DMS79 treated with DMSO at 0.1 percent for 48 hours (cell line): ENCODE measurements around the gene TMEM101.

ENCODE experiments used
- DNase-seq: peaks from one replicate; lab custom pipeline; 2025; lab: John Stamatoyannopoulos, UW

The TMEM101 gene

DNA sequence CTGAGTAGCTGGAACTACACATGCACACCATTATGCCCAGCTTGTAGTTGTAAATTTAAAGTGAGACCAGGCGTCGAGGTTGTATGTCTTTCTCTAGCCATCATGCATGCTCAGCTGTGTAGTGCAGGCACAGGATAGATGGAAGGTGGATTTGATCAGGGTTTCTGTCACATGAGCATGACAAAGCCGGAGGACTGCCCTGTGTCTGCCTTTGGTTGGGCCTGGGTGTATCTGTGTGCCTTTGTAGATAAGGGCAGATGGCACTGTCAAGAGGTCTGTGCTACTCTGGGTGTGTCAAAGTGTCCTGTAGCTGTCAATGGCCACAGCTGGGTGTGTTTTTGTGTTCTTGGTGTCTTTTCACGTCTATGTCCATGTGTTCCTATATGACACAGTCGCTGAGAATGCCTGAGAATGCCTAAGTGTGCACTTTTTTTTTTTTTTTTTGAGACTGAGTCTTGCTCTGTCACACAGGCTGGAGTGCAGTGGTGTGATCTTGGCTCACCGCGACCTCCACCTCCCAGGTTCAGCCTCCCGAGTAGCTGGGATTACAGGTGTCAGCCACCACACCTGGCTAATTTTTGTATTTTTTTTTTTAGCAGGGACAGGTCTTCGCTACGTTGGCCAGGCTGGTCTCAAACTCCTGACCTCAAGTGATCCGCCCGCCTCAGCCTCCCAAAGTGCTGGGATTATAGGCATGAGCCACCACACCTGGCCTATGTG lies 14.5 kb downstream of the TMEM101 start:
- DNase-seq: no peak

DNA sequence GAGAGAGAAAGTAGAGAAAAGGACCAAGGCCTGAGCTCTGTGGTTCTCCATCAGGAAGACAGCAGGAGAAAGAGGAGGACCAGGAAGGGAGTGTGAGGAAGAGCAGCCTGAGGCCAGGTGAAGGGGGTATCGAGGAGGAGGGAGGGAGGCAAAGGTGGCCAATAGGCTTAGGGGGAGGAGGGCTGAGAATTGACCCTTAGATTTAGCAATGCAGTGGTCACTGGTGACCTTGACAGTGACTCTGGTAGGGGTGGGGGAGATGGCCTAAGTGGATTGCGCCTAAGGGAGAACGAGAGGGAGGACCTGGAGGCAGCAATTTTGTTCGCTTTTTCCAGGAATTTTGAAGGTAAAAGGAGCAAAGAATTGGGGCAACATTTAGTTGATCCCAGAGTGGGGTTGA lies 15.7 kb downstream of the TMEM101 start:
- no peak for DNase-seq

DNA sequence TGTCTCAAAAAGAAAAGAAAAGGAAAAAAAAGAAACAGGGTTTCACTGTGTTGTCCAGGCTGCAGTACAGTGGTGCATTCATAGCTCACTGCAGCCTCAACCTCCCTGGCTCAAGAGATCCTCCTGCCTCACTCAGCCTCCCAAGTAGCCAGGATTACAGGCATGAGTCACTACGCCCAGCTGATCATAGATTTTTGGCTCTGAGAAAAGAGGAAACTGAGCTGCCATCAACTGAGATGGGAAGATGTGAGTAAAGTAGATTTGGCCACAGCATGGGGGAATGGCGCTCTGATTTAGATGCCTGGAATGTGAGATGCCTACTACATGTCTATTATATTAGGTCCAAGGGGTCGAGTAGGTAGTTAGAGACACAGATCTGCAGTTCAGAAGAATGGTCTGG lies 16.2 kb downstream of the TMEM101 start:
- no peak for DNase-seq

DNA sequence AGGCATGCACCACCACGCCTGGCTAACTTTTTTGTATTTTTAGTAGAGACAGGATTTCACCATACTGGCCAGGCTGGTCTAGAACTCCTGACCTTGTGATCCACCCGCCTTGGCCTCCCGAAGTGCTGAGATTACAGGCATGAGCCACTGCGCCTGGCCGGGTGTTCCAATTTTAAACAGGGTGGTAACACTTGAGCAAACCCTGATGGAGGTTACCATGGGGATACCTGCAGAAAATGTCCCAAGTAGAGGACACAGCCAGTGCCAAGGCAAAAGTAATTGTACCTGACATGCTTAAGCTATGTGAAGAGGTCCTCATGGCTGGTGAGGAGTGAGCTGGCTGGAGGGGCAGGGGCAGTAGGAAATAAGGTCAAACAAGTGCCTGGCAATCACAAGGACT lies 17.6 kb downstream of the TMEM101 start:
- peak; percentile 13 for DNase-seq

DNA sequence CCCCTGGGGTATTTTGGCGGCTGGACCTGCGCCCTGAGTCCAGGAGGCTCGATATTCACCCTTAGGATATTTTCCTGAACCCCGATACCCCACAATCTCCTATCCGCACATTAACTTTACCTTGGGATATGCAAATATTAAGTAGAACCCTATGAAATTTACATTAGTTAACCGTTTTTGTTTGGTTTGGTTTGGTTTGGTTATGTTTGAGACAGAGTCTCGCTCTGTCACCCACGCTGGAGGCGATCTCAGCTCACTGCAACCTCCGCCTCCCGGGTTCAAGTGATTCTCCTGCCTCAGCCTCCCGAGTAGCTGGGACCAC lies 19.7 kb downstream of the TMEM101 start:
- DNase-seq: no peak

DNA sequence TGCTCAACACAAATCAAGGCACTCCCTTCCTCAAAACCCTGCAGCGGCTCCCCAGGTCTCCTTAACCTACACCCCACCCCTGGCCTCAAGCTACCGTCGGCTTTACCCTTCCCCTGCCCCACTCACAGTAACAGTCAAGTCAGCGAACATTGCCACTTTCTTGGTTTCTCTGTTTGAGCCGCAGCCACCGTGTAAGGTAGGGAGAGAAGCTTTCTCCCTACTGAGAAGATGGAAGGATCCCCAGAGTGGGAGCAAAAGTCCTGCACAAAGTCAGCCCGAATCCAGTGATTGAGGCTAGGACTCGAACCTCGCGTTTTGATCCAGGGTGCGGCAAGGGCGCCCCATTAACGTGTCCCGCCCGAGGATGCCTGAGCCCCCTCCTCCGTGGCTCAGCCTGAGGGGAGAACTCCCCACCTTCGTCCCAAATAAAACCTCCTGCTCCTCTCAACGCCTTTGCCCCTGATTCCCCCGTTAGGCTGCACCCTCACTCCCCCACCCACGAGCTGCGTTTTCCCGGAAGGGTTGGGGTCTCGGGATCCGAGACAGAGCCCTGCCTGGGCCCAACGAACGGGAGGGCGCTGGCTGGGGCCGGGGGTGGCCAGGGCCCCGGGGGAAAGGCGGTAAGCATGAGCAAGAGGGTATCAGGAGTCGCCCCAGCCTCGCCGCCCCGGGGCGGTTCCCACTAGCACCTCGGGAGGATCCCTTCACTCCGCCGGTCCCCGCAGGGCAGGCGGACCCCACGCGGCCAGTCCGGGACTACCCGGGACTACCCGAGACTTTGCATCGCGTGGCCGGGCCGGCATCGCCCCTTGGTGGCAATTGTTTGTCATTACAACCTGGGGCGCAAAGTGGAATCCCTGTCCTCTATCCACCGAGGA lies 20.3 kb downstream of the TMEM101 start:
- DNase-seq: peak; percentile 32

DNA sequence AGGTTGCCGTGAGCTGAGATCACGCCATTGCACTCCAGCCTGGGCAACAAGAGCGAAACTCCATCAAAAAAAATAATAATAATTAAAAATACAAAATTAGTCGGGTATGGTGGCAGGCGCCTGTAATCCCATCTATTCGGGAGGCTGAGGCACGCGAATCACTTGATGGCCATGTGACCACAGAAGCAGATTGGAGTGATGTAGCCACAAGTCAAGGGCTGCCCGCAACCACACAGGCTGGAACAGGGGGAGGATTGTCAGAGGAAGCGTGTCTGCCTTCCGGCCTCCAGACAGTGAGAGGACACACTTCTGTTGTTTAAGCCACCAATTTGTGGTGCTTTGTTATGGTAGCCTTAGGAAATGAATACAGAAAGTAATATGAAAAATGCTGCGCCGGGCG lies 22.1 kb downstream of the TMEM101 start:
- DNase-seq: no peak

DNA sequence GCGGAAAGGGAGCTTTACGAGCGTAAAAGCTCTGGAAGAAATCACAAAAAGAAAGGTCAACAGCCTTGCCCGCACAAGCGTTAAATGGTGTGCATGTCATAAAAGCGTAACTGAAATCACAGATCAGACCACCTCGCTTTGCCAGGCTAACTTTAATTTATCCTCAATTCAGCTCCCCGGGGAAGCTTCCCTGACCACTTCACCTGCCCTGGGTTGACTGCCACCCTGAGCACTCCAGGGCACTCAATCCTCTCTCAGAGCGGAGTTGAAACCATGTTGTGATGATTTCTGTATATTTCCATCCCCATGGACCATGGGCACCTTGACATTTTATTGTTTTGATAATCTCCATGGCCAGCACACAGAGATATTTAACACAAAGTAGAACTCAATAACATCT lies 26.5 kb downstream of the TMEM101 start:
- peak; percentile 67 for DNase-seq

DNA sequence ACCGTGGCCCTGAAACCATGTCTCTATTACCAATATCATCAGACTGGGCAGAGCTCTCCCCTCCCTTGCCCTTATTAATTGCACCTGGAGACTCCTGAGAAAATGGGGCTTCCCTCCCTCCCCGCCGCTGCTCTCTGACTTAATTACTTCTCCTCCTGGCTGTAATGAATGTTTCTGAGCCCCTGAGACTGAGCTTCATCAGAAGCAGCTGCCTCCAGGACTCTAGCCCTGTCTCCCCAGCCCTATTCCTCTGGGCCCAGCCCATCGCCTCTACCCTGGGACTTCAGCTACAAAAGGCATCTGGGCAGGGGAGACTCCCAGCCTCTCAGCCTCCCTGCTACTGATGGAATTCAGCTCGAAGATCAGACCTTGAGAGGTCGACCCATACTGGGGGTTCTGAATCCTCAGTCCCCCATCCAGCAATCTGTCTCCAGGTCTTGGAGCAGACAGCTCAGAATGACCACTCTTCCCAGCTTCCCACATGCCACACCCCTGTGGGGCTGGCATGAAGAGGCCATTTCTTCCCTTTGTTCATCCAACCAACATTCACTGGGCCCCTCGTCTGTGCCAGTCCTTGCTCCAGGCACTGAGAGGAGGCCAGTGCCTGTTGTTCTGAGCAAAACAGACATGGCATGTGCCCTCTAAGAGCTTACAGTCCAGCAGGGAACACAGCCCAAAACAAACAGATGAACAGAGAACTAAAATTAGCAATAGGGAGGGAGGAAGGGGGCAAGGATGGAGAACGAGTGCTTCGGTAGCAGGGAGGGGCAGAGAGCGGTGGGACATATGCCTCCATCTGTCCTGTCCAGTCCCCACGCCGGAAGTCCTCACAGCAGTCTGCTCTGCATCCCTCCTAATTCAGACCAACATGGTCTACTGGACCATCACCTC lies 27.4 kb downstream of the TMEM101 start:
- no peak for DNase-seq

DNA sequence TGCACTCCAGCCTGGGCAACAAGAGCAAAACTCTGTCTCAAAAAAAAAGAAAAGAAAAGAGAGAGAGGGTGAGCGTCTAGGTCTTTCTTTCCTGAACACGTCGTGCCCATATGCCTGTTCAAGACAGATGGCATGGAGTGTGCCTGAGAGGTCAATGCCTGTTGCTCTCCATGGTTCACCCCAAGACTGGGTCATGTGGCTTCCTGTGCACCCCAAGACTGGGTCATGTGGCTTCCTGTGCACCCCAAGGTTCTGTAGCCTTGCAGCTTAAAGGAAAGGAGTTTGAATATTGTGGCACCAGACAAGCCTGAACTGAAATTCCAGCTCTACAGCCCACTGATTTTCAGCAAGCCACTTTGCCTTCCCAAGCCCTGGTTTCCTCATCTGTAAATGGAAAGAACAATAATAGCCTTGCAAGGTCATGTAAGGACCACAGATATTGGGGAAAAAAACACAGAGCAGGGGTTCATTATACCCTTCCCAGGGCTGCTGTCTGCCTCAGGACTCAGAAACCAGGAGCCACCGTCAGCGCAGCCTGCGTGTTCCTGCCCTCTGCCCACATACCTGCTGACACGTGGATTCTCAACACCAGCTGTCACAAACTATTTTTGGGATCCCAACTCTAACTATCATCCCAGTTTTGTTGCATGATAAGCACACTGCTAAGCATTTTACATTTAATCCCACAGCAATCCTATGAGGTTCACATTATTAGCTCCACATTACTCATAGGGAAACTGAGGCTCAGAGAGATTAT lies 28.4 kb downstream of the TMEM101 start:
- DNase-seq: no peak

DNA sequence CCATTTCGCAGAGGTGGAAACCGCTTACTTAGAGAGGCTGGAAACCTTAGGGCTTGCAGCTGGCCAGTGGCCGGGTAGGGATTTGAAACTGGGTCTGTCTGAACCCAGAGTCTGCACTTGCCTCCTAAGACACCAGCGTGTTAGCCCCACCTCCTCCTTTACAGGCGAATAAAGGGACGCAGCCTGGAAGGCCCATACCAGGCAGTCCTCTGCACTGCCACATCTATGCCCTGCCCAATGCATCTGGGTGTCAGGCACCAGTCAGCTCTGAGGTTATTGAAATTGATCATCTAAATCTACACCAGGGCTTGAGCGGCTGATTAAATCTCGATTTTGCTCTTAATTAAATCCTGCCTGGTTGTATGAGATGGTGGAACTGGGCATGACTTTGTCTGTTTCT lies 30.2 kb downstream of the TMEM101 start:
- no peak for DNase-seq

DNA sequence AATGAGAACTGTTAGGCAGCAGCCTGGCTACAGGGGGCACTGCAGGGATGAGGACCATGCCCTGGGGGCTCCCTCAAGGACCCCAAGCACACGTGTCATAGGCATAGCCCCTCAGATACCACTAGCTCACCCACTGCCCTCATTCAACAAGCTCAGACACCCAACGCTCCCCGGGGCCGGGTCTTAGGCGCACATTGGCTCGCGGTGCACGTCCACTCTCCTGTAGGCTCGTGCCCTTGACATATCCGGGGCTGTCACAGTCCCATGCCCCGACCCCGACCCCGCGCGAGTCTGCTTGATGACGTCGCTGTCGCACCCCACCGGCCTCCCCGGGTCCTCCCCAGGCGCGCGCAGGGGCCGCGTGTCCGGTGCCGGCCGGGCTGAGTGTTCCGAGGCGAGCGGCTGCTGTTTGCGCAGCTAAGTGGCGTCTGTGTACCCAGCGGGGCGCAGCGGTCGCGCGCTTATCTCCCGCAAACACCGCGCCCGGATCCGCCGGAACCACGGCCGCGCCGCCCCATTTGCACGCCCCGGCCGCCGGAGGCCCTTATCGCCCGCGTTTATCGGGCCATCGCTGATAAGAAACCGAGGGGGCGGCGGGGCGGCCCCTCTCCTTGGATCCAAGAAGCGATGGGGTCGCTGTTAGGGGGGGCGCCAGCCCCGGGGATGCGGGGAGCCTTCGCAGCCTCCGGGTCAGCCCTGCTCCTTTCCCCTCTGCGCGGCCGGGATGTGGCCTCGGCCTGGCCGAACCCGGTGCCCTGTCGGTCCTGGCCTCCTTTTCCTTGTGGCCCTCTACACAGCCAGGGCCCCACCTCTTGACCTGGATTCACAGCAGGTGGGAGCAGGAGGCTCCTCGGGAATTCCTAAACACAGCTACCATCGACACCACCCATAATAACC lies 31.0 kb downstream of the TMEM101 start:
- no peak for DNase-seq

DNA sequence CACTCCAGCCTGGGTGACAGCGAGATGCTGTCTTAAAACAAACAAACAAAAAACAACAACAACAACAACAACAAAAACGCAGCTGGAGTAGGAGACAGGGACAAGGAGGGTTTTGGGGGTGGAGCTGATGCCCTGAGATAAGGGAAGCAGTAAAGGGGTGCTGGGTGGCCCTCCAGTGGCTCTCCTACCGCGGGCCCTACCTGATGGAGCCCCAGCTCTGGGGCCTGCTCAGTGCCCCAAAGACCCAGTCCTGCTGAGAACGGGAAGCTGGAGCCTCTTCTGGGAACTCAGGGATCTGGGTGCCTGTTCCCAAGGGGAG lies 31.6 kb downstream of the TMEM101 start:
- DNase-seq: no peak

DNA sequence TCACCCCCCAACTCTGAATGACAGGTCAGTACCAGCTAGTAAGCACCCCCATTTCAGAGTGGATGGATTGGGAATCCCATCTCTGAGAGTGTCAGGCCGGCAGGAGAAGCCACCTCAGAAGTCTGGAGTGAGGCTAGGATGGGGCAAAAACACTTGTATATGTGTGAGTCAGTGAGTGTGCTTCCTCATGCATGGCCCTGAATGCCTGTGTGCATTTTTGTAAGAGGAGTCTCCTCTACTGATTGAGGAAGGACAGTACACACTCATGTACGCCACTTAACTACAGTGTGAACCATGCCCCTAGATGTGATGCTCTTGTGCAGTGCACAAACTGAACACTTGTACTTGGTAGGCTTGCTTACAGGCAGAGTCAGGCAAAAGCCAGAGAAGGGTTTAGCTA lies 32.6 kb downstream of the TMEM101 start:
- DNase-seq: no peak

DNA sequence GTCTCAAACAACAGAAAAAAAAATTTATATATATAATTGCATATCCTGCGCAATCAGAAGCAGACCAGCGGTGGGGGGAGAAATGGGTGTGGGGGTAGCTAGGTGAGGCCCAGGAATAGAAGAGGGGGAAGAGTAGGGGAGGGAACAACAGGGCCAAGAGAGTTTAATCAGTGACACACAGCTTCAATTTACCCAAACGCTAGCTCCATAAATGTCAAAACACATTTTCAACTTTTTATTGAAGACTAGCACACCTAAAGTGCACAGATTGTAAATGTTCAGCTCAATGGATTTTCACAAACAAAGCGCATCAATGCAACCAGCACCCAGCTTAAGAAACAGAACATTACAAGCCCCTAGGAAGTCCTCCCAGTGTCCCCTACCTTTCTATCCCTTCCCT lies 35.1 kb downstream of the TMEM101 start:
- DNase-seq: no peak

DNA sequence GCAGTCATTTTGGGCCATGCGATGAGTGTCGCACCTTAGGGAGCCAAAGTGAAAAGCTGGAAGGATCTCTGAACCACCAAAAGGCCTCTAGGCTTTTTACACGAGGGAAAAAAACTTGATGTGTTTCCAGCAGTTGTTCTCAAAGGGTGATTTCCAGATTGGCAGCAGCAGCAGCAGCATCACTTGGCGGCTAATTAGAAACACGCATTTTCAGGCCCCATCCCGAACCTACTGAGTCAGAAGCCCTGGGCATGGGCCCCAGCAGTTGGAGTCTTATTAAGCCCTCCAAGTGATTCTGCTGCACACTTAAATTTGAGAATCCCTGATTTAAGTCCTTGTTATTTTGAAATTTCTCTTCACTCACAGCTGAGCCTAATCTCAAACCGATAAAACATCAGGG lies 35.8 kb downstream of the TMEM101 start:
- no peak for DNase-seq

DNA sequence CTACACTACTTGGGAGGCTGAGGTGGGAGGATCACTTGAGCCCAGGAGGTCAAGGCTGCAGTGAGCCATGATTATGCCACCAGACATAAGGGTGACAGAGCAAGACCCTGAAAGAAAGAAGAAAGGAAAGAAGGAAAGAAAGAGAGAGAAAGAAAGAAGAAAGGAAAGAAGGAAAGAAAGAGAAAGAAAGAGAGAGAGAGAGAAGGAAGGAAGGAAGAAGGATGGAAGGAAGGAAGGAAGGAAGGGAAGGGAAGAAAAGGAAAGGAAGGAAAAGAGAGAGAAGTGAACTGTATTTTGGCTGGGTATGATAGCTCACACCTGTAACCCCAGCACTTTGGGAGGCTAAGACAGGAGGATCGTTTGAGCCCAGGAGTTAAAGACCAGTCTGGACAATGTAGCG lies 36.7 kb downstream of the TMEM101 start:
- no peak for DNase-seq

DNA sequence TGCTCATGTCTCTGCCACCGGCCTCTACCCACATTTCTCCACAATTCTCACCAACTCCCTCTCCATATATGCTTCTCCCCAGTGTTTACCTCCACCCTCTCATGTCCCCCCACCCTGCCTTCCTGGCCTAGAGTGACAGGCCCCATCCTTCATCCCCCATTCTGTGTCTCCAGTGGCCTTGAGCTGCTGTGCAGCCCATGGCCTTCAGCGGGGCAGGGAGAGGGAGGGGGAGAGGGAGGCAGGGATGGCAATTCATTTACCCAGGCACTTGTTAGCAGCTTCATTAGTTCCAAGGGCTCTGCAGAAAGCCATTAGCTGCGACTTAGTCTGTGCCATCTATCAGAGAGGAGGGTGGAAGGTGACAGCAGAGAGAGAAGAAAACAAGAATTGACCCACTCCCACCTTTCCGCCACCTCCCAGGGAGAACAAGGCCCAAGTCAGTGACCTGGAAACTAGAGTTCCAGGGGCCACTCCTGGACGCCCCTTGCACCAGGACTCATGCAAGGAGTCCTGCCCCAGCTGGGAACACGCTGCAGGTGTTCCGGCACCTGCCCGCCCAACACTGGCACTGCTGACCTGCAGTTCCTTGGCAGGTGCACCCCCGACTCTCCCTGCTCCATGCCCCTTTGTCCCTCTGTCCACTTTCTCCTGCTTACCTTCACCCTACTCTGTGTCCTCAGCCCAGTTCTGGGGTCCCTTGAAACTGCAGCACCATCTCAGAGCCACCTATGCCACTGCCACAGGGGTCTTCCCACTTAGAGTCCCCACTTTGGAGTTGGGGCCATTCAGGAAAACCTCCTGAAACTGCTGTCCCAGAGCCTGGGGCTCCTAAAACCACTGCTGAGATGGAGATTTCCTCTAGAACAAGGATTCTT lies 37.6 kb downstream of the TMEM101 start:
- DNase-seq: no peak

DNA sequence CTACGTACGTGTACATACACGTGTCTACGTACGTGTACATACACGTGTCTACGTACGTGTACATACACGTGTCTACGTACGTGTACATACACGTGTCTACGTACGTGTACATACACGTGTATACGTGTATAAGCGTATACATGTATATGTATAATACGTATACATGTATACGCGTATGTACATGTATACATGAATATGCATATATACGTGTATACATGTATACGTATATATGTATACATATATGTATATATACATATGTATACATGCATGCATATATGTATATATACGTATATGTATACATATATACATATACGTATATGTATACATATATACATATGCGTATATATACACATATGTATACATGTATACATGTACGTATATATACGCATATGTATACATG lies 38.9 kb downstream of the TMEM101 start:
- DNase-seq: no peak
